Upper lobe of left lung (tissue), 6 donors: ENCODE results near the gene NFATC2. TPM values are rescaled to one million over a fixed set of nuclear protein-coding genes. Genes with fewer than 3 reads are reported as not detected.
A peak's percentile ranks its signal among the peaks of the same experiment; 100 is the strongest.

Experiments
- ATAC-seq, 2 donors: fragments of 200-7000 bp; cut with Tn5 transposase; one replicate each; pipeline ENCODE4 v1.9.1; 2022; ENCODE audit warnings: mild to moderate bottlenecking in 2 of 2, moderate library complexity in 2 of 2; ENCODE audit not compliant: low FRiP score in 2 of 2
- DNase-seq, 2 donors: peaks; one replicate each; pipeline ENCODE4 v3.0.0-alpha.2; 2019 to 2020
- H3K27ac ChIP-seq, 4 donors: fragments of 200-600 bp; sonication (generic); one replicate each; pipeline ENCODE4 v1.5.1; 2016 to 2019
- H3K27me3 ChIP-seq, 4 donors: fragments of 200-600 bp; sonication (generic); one replicate each; pipeline ENCODE4 v1.5.1; 2017 to 2019
- H3K36me3 ChIP-seq, 4 donors: fragments of 200-600 bp; sonication (generic); one replicate each; pipeline ENCODE4 v1.5.1; 2016 to 2019
- H3K4me1 ChIP-seq, 4 donors: fragments of 200-600 bp; sonication (generic); one replicate each; pipeline ENCODE4 v1.5.1; 2018 to 2019
- H3K4me3 ChIP-seq, 4 donors: fragments of 200-600 bp; sonication (generic); one replicate each; pipeline ENCODE4 v1.5.1; 2017 to 2019; ENCODE audit warnings: mild to moderate bottlenecking in 2 of 4, moderate library complexity in 1 of 4
- H3K9me3 ChIP-seq, 4 donors: fragments of 200-600 bp; sonication (generic); one replicate each; pipeline ENCODE4 v1.5.1; 2018 to 2019
- CTCF ChIP-seq, 6 experiments: fragments of 450-650 bp in 4 of 6; fragments of 200-600 bp in 2 of 6; sonication (generic) in 2 of 6; IDR thresholded peaks; one replicate each; pipeline ENCODE4 v1.5.1; 2016 to 2019; ENCODE audit warnings: antibody characterized with exemption in 6 of 6
- EP300 ChIP-seq, 4 donors: sonication (generic); formaldehyde crosslinking; IDR thresholded peaks; one replicate each; pipeline ENCODE4 v1.5.1; 2017; ENCODE audit warnings: antibody characterized with exemption in 4 of 4, control low read depth in 2 of 4
- POLR2A ChIP-seq, 4 donors: fragments of 450-650 bp; IDR thresholded peaks; one replicate each; pipeline ENCODE4 v1.5.1; 2016 to 2017; ENCODE audit warnings: antibody characterized with exemption in 4 of 4, mild to moderate bottlenecking in 2 of 4
- POLR2AphosphoS5 ChIP-seq, 2 donors: sonication (generic); formaldehyde crosslinking; IDR thresholded peaks; one replicate each; pipeline ENCODE4 v1.5.1; 2017; ENCODE audit warnings: antibody characterized with exemption in 2 of 2
- WGBS, 2 donors: methylation state at CpG; one replicate each; pipeline ENCODE4 v1.1.5; 2017 to 2018; 5-methylcytosine and 5-hydroxymethylcytosine counted together
- total RNA-seq, 6 donors: library from RNA; depleted of rRNA in 4 of 6; stranded (reverse); fragments of >200 nt in 4 of 6; gene quantifications; one replicate each; pipeline versions ENCODE4 v1.1.0 to v1.2.1, GENCODE V29; 2016 to 2021
- donor health status: DM: no; HTN: no; CAD: no; lungs with moderate emphysema.
- donor health status: DM: no; HTN: yes; CAD: no; lungs with severe emphysema.

The NFATC2 gene
- total RNA-seq, 6 donors from 2014 or later: 5.1 to 28.1 (median 7.6) TPM

- DNase-seq (no peak), ATAC-seq (no peak)
- Histone ChIP-seq H3K4me3 (no peak overlapping the region), H3K36me3 (no peaks in the 10 kb centered on the region), H3K27ac (no peak overlapping the region), H3K9me3 (no peaks in the 10 kb centered on the region), H3K4me1 (peaks cover 8 to 17% (median 12%) of the 10 kb centered on the region in 4 donors), H3K27me3 (no peaks in the 10 kb centered on the region)
- TF ChIP-seq EP300 (IDR thresholded peaks at IDR 0.05) (no peak), CTCF (IDR thresholded peaks at IDR 0.05) (no peak)
- 63 to 81% methylated on average over 1 of the region's 1 CpG for WGBS, 2 donors
Measured at GRCh38 chr20:51391926-51392325, 150.6 kb downstream of the NFATC2 start.

GRCh38 chr20:51389543-51390264 lies 152.8 kb downstream of the NFATC2 start:
- no peaks in the 10 kb centered on the region for H3K27me3 ChIP-seq
- peaks cover 8 to 16% (median 10%) of the 10 kb centered on the region in 4 donors for H3K4me1 ChIP-seq
- peak overlapping the region in 1 of 4 donors; percentile 31 for H3K27ac ChIP-seq
- no peaks in the 10 kb centered on the region for H3K9me3 ChIP-seq
- ATAC-seq (no peak), DNase-seq (no peak)
- TF ChIP-seq POLR2AphosphoS5 (IDR thresholded peaks at IDR 0.05) (no peak), CTCF (IDR thresholded peaks at IDR 0.05) (no peak), EP300 (IDR thresholded peaks at IDR 0.05) (no peak), POLR2A (IDR thresholded peaks at IDR 0.05) (no peak)
- WGBS, 2 donors: 59 to 61% methylated on average over 11 of the region's 11 CpGs
- H3K36me3 ChIP-seq: no peaks in the 10 kb centered on the region
- H3K4me3 ChIP-seq: no peak overlapping the region

GRCh38 chr20:51388756-51389542 lies 153.6 kb downstream of the NFATC2 start:
- WGBS, 2 donors: 47 to 52% methylated on average over 7 of the region's 7 CpGs
- DNase-seq (no peak), ATAC-seq (no peak)
- no peak overlapping the region for H3K4me3 ChIP-seq
- no peaks in the 10 kb centered on the region for H3K27me3 ChIP-seq
- peaks cover 8 to 11% (median 10%) of the 10 kb centered on the region in 4 donors for H3K4me1 ChIP-seq
- H3K9me3 ChIP-seq: no peaks in the 10 kb centered on the region
- H3K36me3 ChIP-seq: no peaks in the 10 kb centered on the region
- H3K27ac ChIP-seq: peak overlapping the region in 1 of 4 donors; percentile 31
- TF ChIP-seq POLR2A (IDR thresholded peaks at IDR 0.05) (no peak), POLR2AphosphoS5 (IDR thresholded peaks at IDR 0.05) (no peak)

DNA sequence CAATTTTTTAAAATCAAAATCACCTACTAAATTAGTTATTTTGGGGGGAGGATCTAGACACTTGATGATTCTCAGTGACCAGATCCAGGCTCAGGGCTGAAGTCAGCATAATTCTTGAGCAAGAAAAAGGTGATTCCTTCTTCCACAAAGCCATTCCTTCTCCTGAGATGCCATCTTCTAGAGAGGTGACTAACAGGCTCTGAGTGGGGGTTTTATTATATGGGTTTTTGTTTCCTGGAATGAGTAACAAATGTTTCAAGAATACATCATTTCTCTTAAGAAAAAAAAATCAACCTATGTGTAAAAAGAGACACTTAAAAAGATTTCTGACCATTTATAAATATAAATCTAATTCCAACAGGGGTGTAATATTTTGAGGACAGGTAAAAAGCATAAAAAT lies 154.3 kb downstream of the NFATC2 start:
- H3K27ac ChIP-seq: no peak overlapping the region
- no peaks in the 10 kb centered on the region for H3K36me3 ChIP-seq
- no peak for DNase-seq
- H3K27me3 ChIP-seq: no peaks in the 10 kb centered on the region
- no peak for ATAC-seq
- TF ChIP-seq CTCF (IDR thresholded peaks at IDR 0.05): no peak
- no peak overlapping the region for H3K4me3 ChIP-seq
- peaks cover 5 to 16% (median 9%) of the 10 kb centered on the region in 4 donors for H3K4me1 ChIP-seq
- no peaks in the 10 kb centered on the region for H3K9me3 ChIP-seq

DNA sequence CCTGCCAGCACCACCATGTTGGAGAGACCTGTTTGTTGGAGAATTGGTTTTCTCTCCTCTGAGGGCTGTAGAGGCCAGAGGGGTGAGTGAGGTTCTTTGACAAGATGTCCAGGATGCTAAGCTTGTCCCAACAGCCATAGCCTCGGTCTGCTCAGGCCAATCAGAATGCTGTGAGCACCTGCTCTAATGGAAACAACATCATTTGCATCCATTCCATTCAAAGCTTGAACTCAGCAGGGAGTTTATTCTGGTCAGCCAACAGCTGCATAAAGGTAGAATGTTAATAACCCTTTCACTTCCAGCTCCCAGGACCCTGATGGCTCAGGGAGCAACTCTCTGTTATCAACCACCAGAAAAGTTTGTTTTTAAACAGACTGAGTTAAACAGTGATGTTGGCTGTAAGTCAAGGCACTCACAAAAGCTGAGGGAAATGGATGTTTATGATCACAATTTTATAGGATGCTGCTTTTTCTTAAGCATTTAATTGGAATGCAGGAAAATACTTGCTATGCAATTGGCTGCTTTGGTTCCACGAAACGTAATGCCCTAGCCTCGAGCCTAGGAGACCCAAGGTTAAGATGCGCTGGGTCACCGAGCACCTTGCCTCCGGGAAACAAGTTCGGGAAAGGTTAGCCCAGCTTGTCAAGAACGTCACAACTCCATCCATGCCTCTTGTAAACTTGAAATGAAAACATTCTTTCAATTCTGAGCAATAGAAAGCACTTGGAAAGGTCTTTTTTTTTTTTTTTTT lies 155.2 kb downstream of the NFATC2 start:
- Histone ChIP-seq H3K27ac (no peak overlapping the region), H3K27me3 (no peaks in the 10 kb centered on the region), H3K4me3 (no peak overlapping the region), H3K36me3 (no peaks in the 10 kb centered on the region), H3K9me3 (no peaks in the 10 kb centered on the region), H3K4me1 (peaks cover 5 to 17% (median 13%) of the 10 kb centered on the region in 4 donors)
- TF ChIP-seq POLR2A (IDR thresholded peaks at IDR 0.05) (no peak), EP300 (IDR thresholded peaks at IDR 0.05) (no peak), POLR2AphosphoS5 (IDR thresholded peaks at IDR 0.05) (no peak), CTCF (IDR thresholded peaks at IDR 0.05) (no peak)
- ATAC-seq (no peak), DNase-seq (no peak)
- WGBS, 2 donors: 52 to 68% methylated on average over 8 to 9 of the region's 9 CpGs
